Measurements from ENCODE around the gene FMN1.

Gene FMN1

DNA sequence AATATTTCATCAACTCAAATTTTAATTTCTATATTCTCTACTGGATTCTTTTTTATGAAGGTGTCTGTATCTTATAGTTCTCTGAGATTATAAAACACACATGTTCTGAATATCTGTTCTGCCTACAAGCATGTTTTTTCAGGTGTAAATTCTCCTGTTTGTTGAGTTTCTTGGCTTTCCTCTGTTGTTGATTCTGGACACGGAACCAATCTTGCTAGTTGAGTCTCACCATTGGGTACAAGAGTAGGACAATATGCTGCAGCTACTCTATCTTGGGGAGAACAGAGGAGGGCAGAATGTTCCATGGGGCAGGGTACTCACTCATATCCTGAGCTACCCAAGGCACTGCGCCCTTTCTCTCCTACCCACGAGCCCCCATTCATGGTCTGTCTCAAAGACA lies 371.8 kb downstream of the FMN1 start:
- no peak for DNase-seq
- H3K36me3 ChIP-seq (replicated peaks): no peaks in the 10 kb centered on the region
- no peaks in the 10 kb centered on the region for H3K27me3 ChIP-seq (replicated peaks)
- H3K27ac ChIP-seq: no peak overlapping the region
- TF ChIP-seq, protein P1, sequence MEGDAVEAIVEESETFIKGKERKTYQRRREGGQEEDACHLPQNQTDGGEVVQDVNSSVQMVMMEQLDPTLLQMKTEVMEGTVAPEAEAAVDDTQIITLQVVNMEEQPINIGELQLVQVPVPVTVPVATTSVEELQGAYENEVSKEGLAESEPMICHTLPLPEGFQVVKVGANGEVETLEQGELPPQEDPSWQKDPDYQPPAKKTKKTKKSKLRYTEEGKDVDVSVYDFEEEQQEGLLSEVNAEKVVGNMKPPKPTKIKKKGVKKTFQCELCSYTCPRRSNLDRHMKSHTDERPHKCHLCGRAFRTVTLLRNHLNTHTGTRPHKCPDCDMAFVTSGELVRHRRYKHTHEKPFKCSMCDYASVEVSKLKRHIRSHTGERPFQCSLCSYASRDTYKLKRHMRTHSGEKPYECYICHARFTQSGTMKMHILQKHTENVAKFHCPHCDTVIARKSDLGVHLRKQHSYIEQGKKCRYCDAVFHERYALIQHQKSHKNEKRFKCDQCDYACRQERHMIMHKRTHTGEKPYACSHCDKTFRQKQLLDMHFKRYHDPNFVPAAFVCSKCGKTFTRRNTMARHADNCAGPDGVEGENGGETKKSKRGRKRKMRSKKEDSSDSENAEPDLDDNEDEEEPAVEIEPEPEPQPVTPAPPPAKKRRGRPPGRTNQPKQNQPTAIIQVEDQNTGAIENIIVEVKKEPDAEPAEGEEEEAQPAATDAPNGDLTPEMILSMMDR (IDR thresholded peaks at IDR 0.05; ENCODE audit: low read depth, low read length, missing control alignments): no peak
- in situ Hi-C loops (cut with HindIII; ENCODE audit: low pct_ligation_motif_present, low sequenced_read_pairs): loop anchor here (25.0 kb wide), 1 partner anchor 160 kb away; no protein-coding TSS in a partner anchor
- no peak overlapping the region for H3K4me3 ChIP-seq (ENCODE audit: low read depth, low read length)

DNA sequence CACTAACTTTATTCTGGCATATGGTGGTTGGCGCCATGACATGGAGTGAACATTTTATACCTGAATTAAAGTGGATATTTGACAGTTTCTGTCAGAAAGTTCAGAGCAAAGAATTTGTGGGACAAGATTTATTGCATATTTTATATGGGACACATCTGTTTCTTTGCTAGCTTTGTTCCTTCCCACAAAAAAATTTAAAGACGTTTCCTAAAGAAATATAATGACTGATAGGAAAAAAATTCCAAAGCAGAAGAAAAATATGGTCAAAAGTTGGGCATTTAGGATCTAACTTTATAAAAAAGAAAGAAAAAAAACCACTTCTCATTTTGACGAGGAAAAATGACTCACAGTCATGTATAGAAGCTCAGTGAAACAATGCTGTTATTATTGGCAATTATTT lies 375.1 kb downstream of the FMN1 start:
- peak overlapping the region; percentile 66 for H3K27ac ChIP-seq
- H3K4me3 ChIP-seq (ENCODE audit: low read depth, low read length): no peak overlapping the region
- H3K36me3 ChIP-seq (replicated peaks): no peaks in the 10 kb centered on the region
- in situ Hi-C loops (cut with HindIII; ENCODE audit: low pct_ligation_motif_present, low sequenced_read_pairs): loop anchor here (25.0 kb wide), 1 partner anchor 157 kb away; no protein-coding TSS in a partner anchor
- no peaks in the 10 kb centered on the region for H3K27me3 ChIP-seq (replicated peaks)
- DNase-seq: no peak
- TF ChIP-seq, protein P1 (IDR thresholded peaks at IDR 0.05; ENCODE audit: low read depth, low read length, missing control alignments): no peak

DNA sequence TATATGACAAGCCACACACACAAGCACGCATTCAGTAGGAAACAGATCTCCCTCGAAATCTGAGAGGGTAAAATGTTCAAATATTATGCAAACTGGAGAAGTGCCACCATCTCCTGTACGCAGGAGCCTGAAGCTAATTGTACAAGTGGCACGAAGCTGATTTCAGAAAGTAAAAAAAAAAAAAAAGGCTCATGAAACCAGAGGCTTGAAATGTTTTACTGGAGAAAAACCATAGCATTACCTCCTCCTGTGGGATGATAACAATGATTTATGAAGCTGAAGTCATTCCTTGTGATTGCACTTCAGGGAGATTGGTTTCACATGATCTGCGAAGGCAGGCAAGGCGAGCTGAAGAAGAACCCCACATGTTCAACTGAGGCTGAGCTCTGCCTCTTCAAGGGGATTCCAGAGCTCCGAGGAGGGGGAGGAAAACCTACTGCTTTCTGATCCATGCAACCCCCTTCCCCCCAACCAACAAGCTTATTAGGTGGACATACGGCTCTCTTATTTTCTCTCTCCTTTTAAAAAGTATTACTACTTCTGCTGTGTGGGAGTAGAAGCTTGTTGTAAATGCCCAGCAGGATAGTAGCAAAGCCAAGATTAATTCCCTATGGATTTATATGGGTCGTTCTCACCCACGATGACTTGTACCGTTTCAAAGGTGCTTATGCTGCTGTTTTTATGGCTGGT lies 375.6 kb downstream of the FMN1 start:
- H3K27me3 ChIP-seq (replicated peaks): no peaks in the 10 kb centered on the region
- H3K4me3 ChIP-seq (ENCODE audit: low read depth, low read length): no peak overlapping the region
- in situ Hi-C loops (cut with HindIII; ENCODE audit: low pct_ligation_motif_present, low sequenced_read_pairs): loop anchor here (25.0 kb wide), 1 partner anchor 157 kb away; no protein-coding TSS in a partner anchor
- no peak for DNase-seq
- no peaks in the 10 kb centered on the region for H3K36me3 ChIP-seq (replicated peaks)
- peak overlapping the region; percentile 66 for H3K27ac ChIP-seq
- TF ChIP-seq, protein P1 (IDR thresholded peaks at IDR 0.05; ENCODE audit: low read depth, low read length, missing control alignments): no peak

DNA sequence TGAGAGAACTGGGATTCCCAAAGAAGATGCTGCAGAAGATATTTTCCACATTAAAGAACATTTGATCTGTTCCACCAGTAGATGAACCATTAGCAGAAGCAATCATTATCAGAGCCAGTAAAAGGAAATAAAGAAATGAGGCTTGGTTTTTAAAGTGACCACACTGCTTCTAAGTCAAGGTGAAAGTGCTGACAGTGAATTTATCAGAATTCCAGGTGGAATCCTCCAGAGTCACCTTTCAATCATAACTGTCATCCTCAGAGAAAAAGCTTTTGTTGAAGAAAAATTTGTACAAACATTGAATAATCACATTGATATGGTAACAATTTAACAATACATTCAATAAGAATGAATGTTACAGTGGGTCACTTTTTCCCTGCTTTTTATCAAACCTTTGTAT lies 376.9 kb downstream of the FMN1 start:
- no peak for DNase-seq
- no peak overlapping the region for H3K4me3 ChIP-seq (ENCODE audit: low read depth, low read length)
- TF ChIP-seq, protein P1 (IDR thresholded peaks at IDR 0.05; ENCODE audit: low read depth, low read length, missing control alignments): no peak
- in situ Hi-C loops (cut with HindIII; ENCODE audit: low pct_ligation_motif_present, low sequenced_read_pairs): loop anchor here (25.0 kb wide), 1 partner anchor 155 kb away; no protein-coding TSS in a partner anchor
- no peak overlapping the region for H3K27ac ChIP-seq
- no peaks in the 10 kb centered on the region for H3K36me3 ChIP-seq (replicated peaks)
- H3K27me3 ChIP-seq (replicated peaks): no peaks in the 10 kb centered on the region

DNA sequence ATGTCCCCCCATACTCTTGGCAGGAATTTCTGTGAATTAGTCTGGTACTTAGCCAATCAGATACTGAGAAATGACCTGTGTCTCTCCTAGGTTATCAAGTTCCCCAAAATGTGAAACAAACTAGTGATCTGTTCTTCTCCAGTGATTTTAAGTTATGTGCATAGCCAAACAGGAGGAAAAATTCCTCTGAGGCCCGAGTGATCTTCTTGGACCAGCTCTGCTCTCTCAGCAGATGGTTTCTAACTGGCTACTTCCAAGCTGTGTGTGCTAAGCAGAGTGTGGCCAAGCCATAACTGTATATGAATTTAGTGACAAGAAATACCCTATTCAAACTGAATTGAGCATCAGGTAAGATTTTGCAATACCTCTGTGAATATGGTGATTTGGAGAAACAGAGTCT lies 387.2 kb downstream of the FMN1 start:
- no peaks in the 10 kb centered on the region for H3K27me3 ChIP-seq (replicated peaks)
- no peak for DNase-seq
- H3K36me3 ChIP-seq (replicated peaks): peaks cover 5% of the 10 kb centered on the region
- H3K4me3 ChIP-seq (ENCODE audit: low read depth, low read length): no peak overlapping the region
- H3K27ac ChIP-seq: no peak overlapping the region
- in situ Hi-C loops (cut with HindIII; ENCODE audit: low pct_ligation_motif_present, low sequenced_read_pairs): loop anchor here (25.0 kb wide), 1 partner anchor 145 kb away; no protein-coding TSS in a partner anchor
- TF ChIP-seq, protein P1 (IDR thresholded peaks at IDR 0.05; ENCODE audit: low read depth, low read length, missing control alignments): no peak

Measured in brain microvascular endothelial cell (primary cell).